GM21390 (cell line): ENCODE measurements around the gene WIPI1.

Experiments used
- ATAC-seq: cut with Tn5 transposase; IDR thresholded peaks from one replicate; pipeline ENCODE4 v1.9.1; 2021; ENCODE audit not compliant: unreplicated experiment

Gene WIPI1

GRCh38 chr17:68461122-68461539 is 3.8 kb upstream of the WIPI1 start:
- ATAC-seq = no peak

DNA sequence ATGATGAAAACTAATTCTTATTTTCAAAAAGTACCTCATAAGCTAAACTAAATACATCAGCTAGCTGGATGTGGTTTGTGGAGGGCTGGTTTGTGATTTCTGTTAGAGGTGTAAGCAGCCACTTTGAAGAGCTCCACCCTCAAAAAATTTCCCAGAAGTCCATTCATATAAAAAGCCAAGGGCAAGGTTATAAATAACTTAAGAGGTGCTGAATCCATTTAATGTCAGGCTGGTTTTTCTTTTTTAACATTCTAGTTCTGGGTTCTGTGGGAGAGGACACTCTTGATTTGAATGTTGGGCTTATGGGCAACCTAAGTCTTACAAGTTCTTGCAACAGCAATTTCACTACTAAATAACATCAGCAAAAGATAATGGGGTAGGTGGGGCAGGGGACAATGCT is 3.4 kb upstream of the WIPI1 start:
- ATAC-seq = no peak

GRCh38 chr17:68460146-68460545 is 2.9 kb upstream of the WIPI1 start:
- ATAC-seq = no peak

DNA sequence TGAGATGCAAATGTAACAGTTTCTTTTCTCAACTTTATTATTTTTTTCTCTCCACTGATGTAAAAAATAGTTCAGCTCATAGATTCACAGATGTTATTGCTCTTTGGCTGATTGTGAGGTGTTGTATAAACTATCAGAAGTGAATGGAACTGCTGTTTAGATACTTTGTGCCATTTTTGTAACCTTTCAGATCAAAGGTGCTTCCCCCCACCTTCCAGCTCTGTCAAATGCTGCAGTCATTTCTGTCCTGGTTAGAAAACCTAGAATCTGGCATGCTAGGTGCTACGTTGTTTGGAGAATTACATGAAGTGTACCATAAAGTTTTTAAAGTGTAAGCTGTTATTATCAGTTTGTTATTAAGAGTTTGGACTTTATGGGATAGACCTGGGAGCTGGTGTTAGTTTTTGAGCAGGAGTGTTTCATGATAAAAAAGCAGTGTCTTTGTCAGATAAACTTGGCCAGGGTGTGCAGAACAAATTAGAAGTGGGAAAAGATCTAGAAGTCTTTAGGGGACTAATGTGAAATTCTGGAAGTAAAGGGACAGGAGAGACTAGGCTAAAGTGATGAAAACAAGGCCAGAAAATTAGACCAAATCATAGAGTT is 1.8 kb upstream of the WIPI1 start:
- ATAC-seq = peak; percentile 33

- ATAC-seq = no peak
Measured at GRCh38 chr17:68458260-68459036, 1.2 kb upstream of the WIPI1 start.

DNA sequence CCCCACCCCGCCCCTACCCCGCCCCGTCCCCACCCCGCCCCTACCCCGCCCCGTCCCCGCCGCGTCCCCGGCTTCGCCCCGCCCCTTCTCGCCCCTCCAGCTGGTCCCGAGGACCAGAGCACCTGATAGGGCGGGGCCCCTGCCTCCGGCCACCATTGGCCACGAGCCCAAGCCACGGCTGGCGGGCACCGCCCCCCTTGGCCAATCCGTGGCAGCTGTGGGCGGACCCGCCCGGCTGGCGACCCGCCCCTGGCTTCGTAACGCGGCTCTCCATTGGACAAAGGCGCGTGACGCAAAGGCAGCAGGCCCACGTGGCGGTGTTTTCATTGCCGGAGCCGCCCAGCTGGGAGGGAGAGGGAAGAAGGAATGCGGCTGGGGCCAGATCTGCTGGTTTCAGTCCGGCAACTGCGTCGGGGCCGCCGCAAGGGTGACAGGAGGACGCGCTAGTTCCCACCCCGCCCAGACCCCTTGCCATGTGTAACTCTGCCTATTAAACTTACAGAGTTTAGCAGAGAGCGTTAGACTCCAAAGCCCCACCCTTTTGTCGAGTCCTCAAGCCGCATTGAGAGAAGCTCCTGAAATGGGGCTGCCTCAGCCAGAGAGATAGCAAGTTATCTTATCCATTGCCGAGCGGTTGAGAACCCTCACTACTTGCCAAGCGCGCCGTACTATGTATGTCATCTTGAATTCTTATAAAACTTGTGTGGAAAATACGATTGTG is 403 bp upstream of the WIPI1 start:
- peak; percentile 66 for ATAC-seq

DNA sequence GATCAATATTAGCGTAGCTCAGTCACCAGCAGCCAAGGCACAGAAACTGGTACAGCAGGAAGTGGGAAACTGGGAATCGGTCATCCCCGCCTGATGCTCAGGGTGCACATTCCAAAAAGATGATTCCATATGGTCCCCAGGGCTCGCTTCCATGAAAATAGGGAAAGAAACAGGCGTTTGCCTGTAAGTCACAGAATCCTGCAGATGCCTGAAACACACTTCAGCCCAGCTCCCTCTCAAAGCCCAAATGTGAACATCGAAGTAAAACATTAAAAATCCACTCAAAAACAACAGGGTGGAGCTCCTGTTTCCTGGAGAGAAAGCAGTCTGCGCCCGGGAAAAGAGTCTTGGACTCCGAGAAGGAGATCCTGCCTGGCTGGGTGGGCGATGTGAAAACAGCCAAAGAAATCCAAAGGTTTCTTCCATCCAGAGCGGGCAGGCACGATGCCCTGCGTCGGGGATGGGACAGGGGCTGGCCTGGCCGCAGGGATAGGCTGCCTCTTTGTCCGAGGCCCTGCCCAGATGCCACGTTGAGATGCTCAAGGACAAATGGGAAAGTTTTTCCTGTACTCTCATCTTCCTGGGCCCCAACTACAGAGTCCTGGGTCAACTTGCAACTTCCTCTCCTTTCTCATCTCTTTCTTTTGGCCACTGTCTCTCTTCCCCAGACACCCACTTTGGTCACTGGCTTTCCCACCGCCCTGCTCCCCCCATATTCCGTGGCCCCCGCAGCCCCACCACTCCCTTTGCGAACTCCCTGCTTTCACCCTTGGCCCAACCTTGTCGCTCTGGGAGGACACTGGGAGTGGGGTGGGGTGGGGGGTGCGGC is 743 bp downstream of the WIPI1 start:
- ATAC-seq = no peak

DNA sequence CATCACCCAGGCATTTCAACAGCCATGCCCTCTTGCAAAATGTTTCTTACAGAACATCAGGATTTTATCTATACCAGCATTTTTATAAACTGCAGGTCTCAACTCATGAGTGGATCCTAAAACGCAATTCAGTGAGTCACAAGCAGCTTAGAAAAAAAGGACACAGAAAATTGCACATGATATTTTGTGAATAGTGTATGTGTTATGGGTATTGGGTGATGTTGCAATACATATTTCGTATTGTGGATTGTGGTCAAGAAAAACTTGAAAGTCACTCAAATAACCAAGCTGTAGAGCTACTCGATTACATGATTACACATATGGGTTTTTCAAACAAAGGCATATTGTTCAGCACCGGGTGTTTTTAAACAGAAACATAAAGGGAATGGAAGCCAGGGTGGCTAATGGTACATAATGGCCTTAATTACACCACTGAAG is 1.4 kb downstream of the WIPI1 start:
- ATAC-seq = no peak

DNA sequence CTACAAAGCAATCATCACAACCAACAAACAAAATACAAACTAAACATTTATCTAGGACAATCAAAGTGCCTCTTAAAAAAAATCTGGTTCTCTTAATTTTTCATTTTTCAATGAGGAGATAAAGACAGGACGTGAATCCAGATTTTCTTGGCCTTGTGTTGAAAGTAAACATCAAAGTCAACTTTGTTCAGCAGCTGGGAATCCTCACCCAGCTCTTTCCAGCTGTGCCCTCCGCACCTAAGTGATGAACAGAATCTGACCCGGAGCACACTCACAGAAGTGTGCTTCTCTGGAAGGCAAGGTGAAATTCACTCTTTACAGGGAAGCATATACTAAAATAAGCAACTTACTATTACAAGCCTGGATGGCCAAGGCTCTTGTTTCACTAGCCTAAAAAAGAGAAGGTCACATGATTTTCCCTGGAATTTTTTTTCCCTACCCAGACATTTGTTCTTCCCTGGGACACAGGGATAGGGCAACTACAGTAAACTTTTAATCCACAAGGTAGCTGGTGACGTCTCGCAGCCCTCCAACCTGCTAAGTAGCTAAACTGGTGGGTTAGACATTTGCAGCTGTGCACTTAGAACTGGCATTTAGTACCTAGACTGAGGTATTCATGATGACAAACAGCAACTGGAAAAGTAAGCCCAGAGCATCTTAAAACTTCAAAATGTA is 3.2 kb downstream of the WIPI1 start:
- ATAC-seq = no peak

DNA sequence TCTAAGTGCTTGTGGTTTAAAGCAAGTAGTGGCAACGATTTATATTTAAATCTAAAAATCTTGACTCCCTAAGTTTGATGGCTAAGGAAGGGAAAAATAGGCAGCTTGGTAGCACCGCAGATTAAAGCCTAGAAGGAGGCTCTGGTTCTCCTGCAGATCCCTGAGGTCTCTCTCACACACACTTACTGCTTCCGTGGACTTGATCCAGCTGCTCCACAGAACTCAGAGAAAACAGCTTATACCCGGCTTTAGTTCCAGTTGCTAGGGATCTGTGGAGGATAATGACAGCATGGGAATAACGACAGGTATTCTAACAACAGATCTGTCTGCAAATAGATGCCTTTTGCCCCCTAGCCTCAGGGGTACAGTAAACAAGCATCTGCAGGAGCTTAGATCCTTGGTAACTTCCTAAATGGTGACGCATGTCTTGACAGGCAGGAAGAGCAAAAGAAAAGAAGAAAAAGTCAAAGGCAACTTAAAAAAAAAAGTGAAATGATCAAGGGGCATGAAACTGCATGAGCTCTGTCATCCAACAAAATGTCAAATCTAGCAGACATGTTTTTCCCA is 4.5 kb downstream of the WIPI1 start:
- no peak for ATAC-seq

DNA sequence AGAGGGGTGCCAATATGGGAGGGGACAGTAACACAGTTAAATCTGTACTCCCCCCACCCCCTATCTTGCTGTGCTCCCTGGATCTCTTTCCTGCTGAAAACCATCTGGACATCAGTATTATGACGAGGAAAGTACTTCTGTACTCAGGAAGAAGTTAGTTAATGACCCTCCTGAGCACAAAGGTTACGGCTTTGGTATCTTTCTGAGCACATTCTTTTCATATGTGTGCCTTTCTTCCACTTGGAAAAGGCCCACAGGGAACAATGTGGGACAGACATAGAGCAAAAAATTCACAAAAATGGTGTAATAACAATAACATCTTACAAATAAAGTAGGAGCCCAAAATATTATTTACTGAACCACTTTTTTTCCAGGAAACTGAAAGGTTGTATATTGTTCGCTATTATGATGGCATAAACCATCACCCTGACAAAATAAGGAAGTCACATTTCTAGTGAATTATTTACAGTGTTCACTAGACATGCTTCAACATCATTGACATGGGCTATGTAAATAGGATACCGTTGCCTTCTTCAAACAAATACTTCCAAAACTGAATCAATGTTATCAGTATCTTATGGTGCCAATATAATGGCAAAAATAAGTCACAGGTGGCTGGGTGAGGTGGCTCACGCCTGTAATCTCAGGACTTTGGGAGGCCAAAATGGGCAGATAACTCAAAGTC is 5.5 kb downstream of the WIPI1 start:
- ATAC-seq = no peak

GRCh38 chr17:68450801-68451200 is 6.5 kb downstream of the WIPI1 start:
- ATAC-seq = no peak

GRCh38 chr17:68450391-68450790 is 6.9 kb downstream of the WIPI1 start:
- ATAC-seq = no peak

- ATAC-seq = no peak
Measured at GRCh38 chr17:68449021-68449739, 8.1 kb downstream of the WIPI1 start.

- ATAC-seq = no peak
Measured at GRCh38 chr17:68446626-68447041, 10.7 kb downstream of the WIPI1 start.

GRCh38 chr17:68445671-68446070 is 11.6 kb downstream of the WIPI1 start:
- ATAC-seq = no peak

DNA sequence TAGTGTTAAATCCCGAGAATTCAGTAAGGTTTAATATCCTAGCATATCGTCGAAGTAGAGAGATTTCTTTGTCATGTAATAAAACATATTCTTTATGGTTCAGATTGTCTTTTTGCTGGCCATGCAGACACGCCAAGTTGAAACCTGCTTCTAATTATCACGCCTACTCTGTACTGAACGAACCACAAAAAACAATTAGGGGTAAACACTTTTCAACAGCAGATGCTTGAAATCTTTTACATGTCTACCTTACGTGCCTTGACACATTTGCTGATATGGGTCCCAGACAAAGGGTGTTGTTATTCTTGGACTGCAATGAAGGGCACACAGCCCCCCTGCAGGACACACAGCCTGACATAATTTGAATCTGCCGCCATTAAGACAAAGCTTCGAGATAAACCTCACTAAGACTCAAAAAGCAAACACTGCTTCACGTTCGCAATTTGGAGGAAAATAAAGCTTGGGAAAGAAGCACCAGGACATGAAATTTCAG is 13.3 kb downstream of the WIPI1 start:
- ATAC-seq = no peak

DNA sequence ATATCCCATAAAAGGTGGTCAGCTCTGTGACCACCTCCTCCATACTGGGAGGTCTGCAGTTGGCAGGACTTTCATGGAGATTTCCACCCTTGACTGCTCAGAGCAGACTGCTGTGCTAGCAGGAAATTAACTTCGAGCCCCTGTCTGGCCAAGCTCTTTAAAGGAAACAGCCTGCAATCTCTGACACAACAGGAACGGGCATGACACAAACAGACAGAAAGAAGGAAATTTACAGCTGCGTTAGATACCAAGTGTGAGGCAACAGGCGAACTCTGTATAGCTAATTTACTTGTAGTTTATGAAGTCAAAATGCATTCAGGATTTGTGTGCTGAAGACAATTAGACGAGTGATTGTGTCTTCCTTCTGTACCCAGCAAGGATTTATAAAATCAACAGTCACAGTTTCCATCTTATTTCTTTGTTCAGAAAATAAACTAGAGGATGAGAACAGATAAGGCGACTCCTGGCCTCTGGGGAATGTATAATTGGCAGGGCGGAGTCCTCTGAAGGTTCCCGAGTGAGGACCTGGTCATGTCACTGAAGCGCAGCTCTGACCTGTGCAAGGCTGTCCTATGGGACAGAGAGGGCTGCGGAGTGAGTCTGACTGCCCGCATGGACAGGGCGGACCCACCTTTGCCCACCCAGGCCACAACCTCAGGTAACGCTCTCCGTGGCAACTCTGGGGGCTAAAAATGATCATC is 16.1 kb downstream of the WIPI1 start:
- no peak for ATAC-seq
